Nephron (organoid): ENCODE data around the gene GPR157.
"Not testable (repeated sequence)": the region's sequence is repeated elsewhere in the genome, so short reads cannot be mapped to it uniquely, and the experiment has no call there.

Experiments used
- H3K27ac Mint-ChIP-seq, 3 experiments: 2 replicates each; pipeline ENCODE4 v1.8.0; 2020; ENCODE audit warnings: mixed read lengths in 3 of 3, mild to moderate bottlenecking in 2 of 3, moderate library complexity in 1 of 3
- H3K27me3 Mint-ChIP-seq: 2 replicates; pipeline ENCODE4 v1.8.0; 2021; ENCODE audit warnings: low read depth, mild to moderate bottlenecking, moderate library complexity, mixed read lengths
- H3K36me3 Mint-ChIP-seq: 2 replicates; pipeline ENCODE4 v1.8.0; 2020; ENCODE audit warnings: low read depth, mixed read lengths
- H3K4me1 Mint-ChIP-seq: 2 replicates; pipeline ENCODE4 v1.8.0; 2020; ENCODE audit warnings: mixed read lengths
- H3K4me3 Mint-ChIP-seq, 3 experiments: 2 replicates each; pipeline ENCODE4 v1.8.0; 2020; ENCODE audit warnings: mild to moderate bottlenecking in 3 of 3, mixed read lengths in 3 of 3, moderate library complexity in 2 of 3
- H3K9me3 Mint-ChIP-seq: 2 replicates; pipeline ENCODE4 v1.8.0; 2020; ENCODE audit warnings: mixed read lengths
- CTCF ChIP-seq, 3 experiments: fragments of 200-600 bp; sonication (generic); IDR thresholded peaks; one replicate each; pipeline ENCODE4 v1.5.0; 2021; ENCODE audit warnings: antibody characterized with exemption in 3 of 3; ENCODE audit not compliant: unreplicated experiment in 3 of 3

The GPR157 gene

GRCh38 chr1:9100471-9101043, 28.3 kb downstream of the GPR157 start:
- no peak for TF ChIP-seq CTCF (IDR thresholded peaks at IDR 0.05; ENCODE audit: unreplicated experiment in 3 of 3)
- Mint-ChIP-seq H3K4me3 (no peak overlapping the region), H3K9me3 (peaks cover 12% of the 10 kb centered on the region), H3K27ac (peak overlapping the region in 2 of 3 experiments; percentile 61 to 68), H3K36me3 (peaks cover 3% of the 10 kb centered on the region), H3K4me1 (no peaks in the 10 kb centered on the region), H3K27me3 (peaks cover 6% of the 10 kb centered on the region)

- Mint-ChIP-seq H3K27ac (no peak overlapping the region), H3K36me3 (peaks cover 3% of the 10 kb centered on the region), H3K4me1 (no peaks in the 10 kb centered on the region), H3K4me3 (no peak overlapping the region), H3K9me3 (peaks cover 16% of the 10 kb centered on the region), H3K27me3 (peaks cover 4% of the 10 kb centered on the region)
- peak in 1 of 3 experiments; percentile 9 for TF ChIP-seq CTCF (IDR thresholded peaks at IDR 0.05; ENCODE audit: unreplicated experiment in 3 of 3)
These were observed 29.3 kb downstream of the GPR157 start for GRCh38 chr1:9099555-9099954.

GRCh38 chr1:9097947-9098705, 30.8 kb downstream of the GPR157 start:
- H3K4me3 Mint-ChIP-seq = no peak overlapping the region
- peaks cover 16% of the 10 kb centered on the region for H3K9me3 Mint-ChIP-seq
- peaks cover 3% of the 10 kb centered on the region for H3K27me3 Mint-ChIP-seq
- peaks cover 3% of the 10 kb centered on the region for H3K36me3 Mint-ChIP-seq
- TF ChIP-seq CTCF (IDR thresholded peaks at IDR 0.05; ENCODE audit: unreplicated experiment in 3 of 3) = no peak
- no peaks in the 10 kb centered on the region for H3K4me1 Mint-ChIP-seq
- no peak overlapping the region for H3K27ac Mint-ChIP-seq

DNA sequence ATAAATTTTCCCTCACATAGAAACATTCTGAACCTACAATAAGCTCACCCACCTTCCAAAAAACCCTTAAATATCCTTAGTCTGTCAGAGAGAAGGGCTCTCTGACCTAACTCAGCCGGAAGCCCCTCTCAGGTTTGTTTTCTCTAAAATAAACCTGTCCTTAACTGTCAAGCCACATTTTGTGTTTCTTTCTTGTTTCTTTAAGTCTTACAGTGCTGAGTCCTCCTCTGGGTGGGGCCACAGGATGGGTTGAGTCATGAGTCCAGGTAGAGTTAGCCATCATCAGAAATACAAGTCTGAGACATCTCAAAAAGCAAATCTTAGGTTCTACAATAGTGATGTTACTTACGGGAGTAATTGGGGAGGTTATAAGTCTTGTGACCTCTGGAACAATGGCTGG, 33.1 kb downstream of the GPR157 start:
- Mint-ChIP-seq H3K4me3 (no peak overlapping the region), H3K36me3 (peaks cover 3% of the 10 kb centered on the region), H3K9me3 (peaks cover 16% of the 10 kb centered on the region), H3K27ac (no peak overlapping the region), H3K4me1 (no peaks in the 10 kb centered on the region), H3K27me3 (peaks cover 3% of the 10 kb centered on the region)
- TF ChIP-seq CTCF (IDR thresholded peaks at IDR 0.05; ENCODE audit: unreplicated experiment in 3 of 3) = no peak

GRCh38 chr1:9093996-9094595, 34.8 kb downstream of the GPR157 start:
- H3K27me3 Mint-ChIP-seq, H3K27ac Mint-ChIP-seq, H3K4me3 Mint-ChIP-seq, H3K36me3 Mint-ChIP-seq, H3K4me1 Mint-ChIP-seq: not testable (repeated sequence)
- peaks cover 16% of the 10 kb centered on the region for H3K9me3 Mint-ChIP-seq

GRCh38 chr1:9093581-9093980, 35.3 kb downstream of the GPR157 start:
- Mint-ChIP-seq H3K27ac (no peak overlapping the region), H3K9me3 (peaks cover 20% of the 10 kb centered on the region), H3K4me1 (peaks cover 6% of the 10 kb centered on the region), H3K4me3 (no peak overlapping the region), H3K27me3 (peaks cover 3% of the 10 kb centered on the region), H3K36me3 (peaks cover 3% of the 10 kb centered on the region)
- no peak for TF ChIP-seq CTCF (IDR thresholded peaks at IDR 0.05; ENCODE audit: unreplicated experiment in 3 of 3)
